ENCODE measurements around the gene IFIT3.

Gene IFIT3

GRCh38 chr10:89384474-89385340 is 56.9 kb downstream of the IFIT3 start:
- Histone ChIP-seq H3K27ac (no peak overlapping the region), H3K4me3 (no peak overlapping the region), H3K9me3 (no peaks in the 10 kb centered on the region), H3K36me3 (no peaks in the 10 kb centered on the region), H3K27me3 (no peaks in the 10 kb centered on the region), H3K4me1 (no peaks in the 10 kb centered on the region)
- no peak for TF ChIP-seq CTCF (IDR thresholded peaks at IDR 0.05)
- DNase-seq = no peak
- intact Hi-C loops (cut with DNase I; ENCODE audit: low total_unique reads) = no loop called here

- H3K4me1 ChIP-seq = peaks cover 0 to 20% (median 17%) of the 10 kb centered on the region in 4 donors
- intact Hi-C loops (cut with DNase I; ENCODE audit: low total_unique reads) = no loop called here
- H3K27me3 ChIP-seq = no peaks in the 10 kb centered on the region
- H3K27ac ChIP-seq = no peak overlapping the region
- no peak for TF ChIP-seq CTCF (IDR thresholded peaks at IDR 0.05)
- DNase-seq = no peak
- H3K9me3 ChIP-seq = no peaks in the 10 kb centered on the region
- no peaks in the 10 kb centered on the region for H3K36me3 ChIP-seq
- H3K4me3 ChIP-seq = no peak overlapping the region
Measured at GRCh38 chr10:89388806-89389205, 61.0 kb downstream of the IFIT3 start.

GRCh38 chr10:89389254-89389653 is 61.5 kb downstream of the IFIT3 start:
- intact Hi-C loops (cut with DNase I; ENCODE audit: low total_unique reads) = no loop called here
- Histone ChIP-seq H3K4me1 (peaks cover 0 to 25% (median 19%) of the 10 kb centered on the region in 4 donors), H3K27ac (no peak overlapping the region), H3K9me3 (no peaks in the 10 kb centered on the region), H3K36me3 (no peaks in the 10 kb centered on the region), H3K27me3 (no peaks in the 10 kb centered on the region), H3K4me3 (no peak overlapping the region)
- peak; percentile 43 to 60 for TF ChIP-seq CTCF (IDR thresholded peaks at IDR 0.05)
- DNase-seq = no peak
